SK-N-SH (cell line): ENCODE measurements around the gene GDPD5. TPM values are rescaled to one million over a fixed set of nuclear protein-coding genes. Genes with fewer than 3 reads are reported as not detected.

Experiments used
- CTCF ChIA-PET: fragments of 300-600, 350-600 bp; formaldehyde crosslinking; extraction: SDS; loops from one replicate; lab custom pipeline; 2021; lab: Yijun Ruan, JAX
- POLR2A ChIA-PET: fragments of 350-600 bp; sonication (Branson Sonifier 250); formaldehyde crosslinking; extraction: SDS; loops from one replicate; lab custom pipeline; 2020; ENCODE audit warnings: antibody characterized with exemption, inconsistent platforms; lab: Yijun Ruan, JAX
- DNase-seq: peaks from one replicate; pipeline ENCODE4 v3.0.0; 2012
- H2AFZ ChIP-seq: fragments of 200-600 bp; sonication (generic); 2 replicates; pipeline ENCODE4 v1.8.1; 2016; ENCODE audit warnings: antibody characterized with exemption, mild to moderate bottlenecking, low read depth
- H3F3A ChIP-seq: fragments of 200-600 bp; sonication (generic); replicated peaks from 2 replicates; pipeline ENCODE3; 2016; ENCODE audit warnings: antibody characterized with exemption, mild to moderate bottlenecking; ENCODE audit not compliant: insufficient read depth
- H3K27ac ChIP-seq, 2 experiments: fragments of 200-500 bp in 1 of 2; fragments of 200-600 bp in 1 of 2; sonication (Bioruptor generic) in 1 of 2; sonication (generic), shearing (Covaris generic) in 1 of 2; 2 replicates each; pipeline versions ENCODE4 v1.5.1 to v1.6.1; 2014 to 2016; ENCODE audit warnings: low read depth in 2 of 2, inconsistent platforms in 1 of 2, low read length in 1 of 2, mild to moderate bottlenecking in 1 of 2, mixed read lengths in 1 of 2
- H3K27me3 ChIP-seq: fragments of 200-600 bp; sonication (generic), shearing (Covaris generic); 2 replicates; pipeline ENCODE4 v1.6.1; 2016; ENCODE audit warnings: mixed run types; ENCODE audit not compliant: insufficient read depth
- H3K36me3 ChIP-seq, 2 experiments: fragments of 200-500 bp in 1 of 2; fragments of 200-600 bp in 1 of 2; sonication (Bioruptor generic) in 1 of 2; sonication (generic) in 1 of 2; replicated peaks in 1 of 2; 2 replicates each; pipeline versions ENCODE3 to v1.5.1; 2014 to 2016; ENCODE audit warnings: low read length in 1 of 2, mild to moderate bottlenecking in 1 of 2; ENCODE audit not compliant: insufficient read depth in 2 of 2, control insufficient read depth in 1 of 2
- H3K4me1 ChIP-seq, 2 experiments: fragments of 200-500 bp in 1 of 2; fragments of 200-600 bp in 1 of 2; sonication (Bioruptor generic) in 1 of 2; sonication (generic), shearing (Covaris generic) in 1 of 2; 2 replicates each; pipeline versions ENCODE4 v1.5.1 to v1.6.1; 2014 to 2016; ENCODE audit warnings: low read depth in 1 of 2, low read length in 1 of 2, mixed run types in 1 of 2; ENCODE audit not compliant: insufficient read depth in 2 of 2, control insufficient read depth in 1 of 2
- H3K4me2 ChIP-seq: fragments of 200-600 bp; sonication (generic), shearing (Covaris generic); 2 replicates; pipeline ENCODE4 v1.6.1; 2017; ENCODE audit warnings: mixed run types
- H3K4me3 ChIP-seq, 2 experiments: fragments of 200-500 bp in 1 of 2; fragments of 200-600 bp in 1 of 2; sonication (Bioruptor generic) in 1 of 2; sonication (generic), shearing (Covaris generic) in 1 of 2; 2 replicates each; pipeline versions ENCODE4 v1.5.1 to v1.8.1; 2014 to 2016; ENCODE audit warnings: low read depth in 2 of 2, inconsistent platforms in 1 of 2, low read length in 1 of 2, mild to moderate bottlenecking in 1 of 2, mixed read lengths in 1 of 2, moderate library complexity in 1 of 2
- H3K79me2 ChIP-seq: fragments of 200-600 bp; sonication (generic); 2 replicates; pipeline ENCODE4 v1.8.1; 2017; ENCODE audit warnings: mild to moderate bottlenecking; ENCODE audit not compliant: insufficient read depth
- H3K9ac ChIP-seq: fragments of 200-600 bp; sonication (generic); 2 replicates; pipeline ENCODE4 v1.6.1; 2017; ENCODE audit warnings: mixed run types
- H3K9me2 ChIP-seq: fragments of 200-600 bp; sonication (generic); 2 replicates; pipeline ENCODE4 v1.6.1; 2017; ENCODE audit warnings: mixed run types
- H3K9me3 ChIP-seq: fragments of 200-600 bp; sonication (generic); 2 replicates; pipeline ENCODE4 v1.6.1; 2017; ENCODE audit warnings: mixed run types, mild to moderate bottlenecking, moderate library complexity
- H4K20me1 ChIP-seq: fragments of 200-600 bp; sonication (generic); 2 replicates; pipeline ENCODE4 v1.6.1; 2017; ENCODE audit warnings: mild to moderate bottlenecking, mixed run types; ENCODE audit not compliant: insufficient read depth
- CHD2 ChIP-seq: fragments of 150-350 bp; IDR thresholded peaks from 2 replicates; pipeline ENCODE4 v1.6.1; 2018; ENCODE audit warnings: low read length; ENCODE audit not compliant: partially characterized antibody
- ELF1 ChIP-seq: IDR thresholded peaks from 2 replicates; pipeline ENCODE4 v1.4.0; 2012
- FOSL2 ChIP-seq: IDR thresholded peaks from 2 replicates; pipeline ENCODE4 v1.4.0; 2012; ENCODE audit warnings: low read depth, mild to moderate bottlenecking, moderate library complexity, borderline replicate concordance
- GATA2 ChIP-seq: sonication (generic); formaldehyde crosslinking; IDR thresholded peaks from 2 replicates; pipeline ENCODE4 v1.5.0; 2020; ENCODE audit warnings: mild to moderate bottlenecking, missing genetic modification reagents
- JUND ChIP-seq: IDR thresholded peaks from 2 replicates; pipeline ENCODE4 v1.4.0; 2012
- NRF1 ChIP-seq: IDR thresholded peaks from 2 replicates; pipeline ENCODE4 v1.6.1; 2012; ENCODE audit warnings: low read depth, mild to moderate bottlenecking, low read length
- POLR2AphosphoS5 ChIP-seq: IDR thresholded peaks from 2 replicates; pipeline ENCODE4 v1.6.1; 2012; ENCODE audit warnings: low read depth, low read length
- RAD21 ChIP-seq: IDR thresholded peaks from 2 replicates; pipeline ENCODE4 v1.6.1; 2012; ENCODE audit warnings: mild to moderate bottlenecking, low read length
- SIN3A ChIP-seq: IDR thresholded peaks from 2 replicates; pipeline ENCODE4 v1.6.1; 2012; ENCODE audit warnings: low read depth, mild to moderate bottlenecking, low read length, moderate library complexity, borderline replicate concordance
- SMC3 ChIP-seq: IDR thresholded peaks from 2 replicates; pipeline ENCODE4 v1.6.1; 2012; ENCODE audit warnings: low read depth, low read length, improper control_type of control experiment
- TCF12 ChIP-seq: IDR thresholded peaks from 2 replicates; pipeline ENCODE4 v1.4.0; 2012
- WGBS: methylation state at CpG from one replicate; pipeline ENCODE4 v1.1.6; 2017; ENCODE audit warnings: low lambda C conversion rate; 5-methylcytosine and 5-hydroxymethylcytosine counted together
- polyA plus RNA-seq, 3 experiments: library from polyadenylated mRNA; depleted of rRNA; stranded (reverse); fragments of >200 nt; gene quantifications; 2 replicates each; pipeline ENCODE4 v1.2.3, GENCODE V29; 2012
- TF ChIP-seq, protein P1 (sequence below): IDR thresholded peaks from 2 replicates; pipeline ENCODE4 v1.4.0; 2012; ENCODE audit warnings: low read depth
- TF ChIP-seq, protein P2 (sequence below): fragments of 150-350 bp; IDR thresholded peaks from 2 replicates; pipeline ENCODE4 v1.6.1; 2017; ENCODE audit warnings: antibody characterized with exemption, low read length, low read depth, borderline replicate concordance
- TF ChIP-seq, protein P3 (sequence below): IDR thresholded peaks from 2 replicates; pipeline ENCODE4 v1.6.1; 2012; ENCODE audit warnings: mild to moderate bottlenecking, low read depth, low read length, moderate library complexity
- TF ChIP-seq, protein P4 (sequence below): fragments of 200-600 bp; sonication (generic); IDR thresholded peaks from 2 replicates; pipeline ENCODE4 v1.6.1; 2017; ENCODE audit warnings: antibody characterized with exemption, mild to moderate bottlenecking, moderate library complexity

The GDPD5 gene
- polyA plus RNA-seq, 1 of the 3 experiments (the other 2 are of a cell fraction) = 2.2 TPM

DNA sequence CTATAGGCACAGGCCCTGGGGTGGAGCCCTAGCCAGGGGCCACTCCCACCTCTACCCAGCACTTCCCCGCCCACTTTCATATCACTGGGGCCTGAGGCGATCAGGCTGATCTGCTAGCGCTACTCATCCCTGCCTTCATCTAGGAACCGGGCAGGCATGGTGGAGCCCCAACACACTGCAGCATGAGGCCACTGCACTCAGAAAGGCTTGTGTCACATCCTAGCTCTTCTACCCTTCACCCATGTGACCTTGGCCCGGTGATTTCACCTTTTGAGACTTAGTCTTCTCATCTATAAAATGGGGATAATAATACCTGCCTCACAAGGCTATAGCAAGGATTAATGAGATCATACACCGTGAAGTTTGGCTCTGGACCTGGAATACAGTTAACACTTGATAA lies 18.1 kb upstream of the GDPD5 start:
- H3K36me3 ChIP-seq = no peaks in the 10 kb centered on the region
- H3K27ac ChIP-seq = no peak overlapping the region
- TF ChIP-seq, protein P1, sequence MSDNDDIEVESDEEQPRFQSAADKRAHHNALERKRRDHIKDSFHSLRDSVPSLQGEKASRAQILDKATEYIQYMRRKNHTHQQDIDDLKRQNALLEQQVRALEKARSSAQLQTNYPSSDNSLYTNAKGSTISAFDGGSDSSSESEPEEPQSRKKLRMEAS = no peak
- TF ChIP-seq GATA2 (CRISPR knock-in tag) = no peak
- no peak for TF ChIP-seq POLR2AphosphoS5
- no peak for TF ChIP-seq TCF12
- TF ChIP-seq, protein P2, sequence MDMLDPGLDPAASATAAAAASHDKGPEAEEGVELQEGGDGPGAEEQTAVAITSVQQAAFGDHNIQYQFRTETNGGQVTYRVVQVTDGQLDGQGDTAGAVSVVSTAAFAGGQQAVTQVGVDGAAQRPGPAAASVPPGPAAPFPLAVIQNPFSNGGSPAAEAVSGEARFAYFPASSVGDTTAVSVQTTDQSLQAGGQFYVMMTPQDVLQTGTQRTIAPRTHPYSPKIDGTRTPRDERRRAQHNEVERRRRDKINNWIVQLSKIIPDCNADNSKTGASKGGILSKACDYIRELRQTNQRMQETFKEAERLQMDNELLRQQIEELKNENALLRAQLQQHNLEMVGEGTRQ = no peak
- TF ChIP-seq, protein P3, sequence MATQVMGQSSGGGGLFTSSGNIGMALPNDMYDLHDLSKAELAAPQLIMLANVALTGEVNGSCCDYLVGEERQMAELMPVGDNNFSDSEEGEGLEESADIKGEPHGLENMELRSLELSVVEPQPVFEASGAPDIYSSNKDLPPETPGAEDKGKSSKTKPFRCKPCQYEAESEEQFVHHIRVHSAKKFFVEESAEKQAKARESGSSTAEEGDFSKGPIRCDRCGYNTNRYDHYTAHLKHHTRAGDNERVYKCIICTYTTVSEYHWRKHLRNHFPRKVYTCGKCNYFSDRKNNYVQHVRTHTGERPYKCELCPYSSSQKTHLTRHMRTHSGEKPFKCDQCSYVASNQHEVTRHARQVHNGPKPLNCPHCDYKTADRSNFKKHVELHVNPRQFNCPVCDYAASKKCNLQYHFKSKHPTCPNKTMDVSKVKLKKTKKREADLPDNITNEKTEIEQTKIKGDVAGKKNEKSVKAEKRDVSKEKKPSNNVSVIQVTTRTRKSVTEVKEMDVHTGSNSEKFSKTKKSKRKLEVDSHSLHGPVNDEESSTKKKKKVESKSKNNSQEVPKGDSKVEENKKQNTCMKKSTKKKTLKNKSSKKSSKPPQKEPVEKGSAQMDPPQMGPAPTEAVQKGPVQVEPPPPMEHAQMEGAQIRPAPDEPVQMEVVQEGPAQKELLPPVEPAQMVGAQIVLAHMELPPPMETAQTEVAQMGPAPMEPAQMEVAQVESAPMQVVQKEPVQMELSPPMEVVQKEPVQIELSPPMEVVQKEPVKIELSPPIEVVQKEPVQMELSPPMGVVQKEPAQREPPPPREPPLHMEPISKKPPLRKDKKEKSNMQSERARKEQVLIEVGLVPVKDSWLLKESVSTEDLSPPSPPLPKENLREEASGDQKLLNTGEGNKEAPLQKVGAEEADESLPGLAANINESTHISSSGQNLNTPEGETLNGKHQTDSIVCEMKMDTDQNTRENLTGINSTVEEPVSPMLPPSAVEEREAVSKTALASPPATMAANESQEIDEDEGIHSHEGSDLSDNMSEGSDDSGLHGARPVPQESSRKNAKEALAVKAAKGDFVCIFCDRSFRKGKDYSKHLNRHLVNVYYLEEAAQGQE = no peak
- no peak for TF ChIP-seq ELF1
- TF ChIP-seq, protein P4, sequence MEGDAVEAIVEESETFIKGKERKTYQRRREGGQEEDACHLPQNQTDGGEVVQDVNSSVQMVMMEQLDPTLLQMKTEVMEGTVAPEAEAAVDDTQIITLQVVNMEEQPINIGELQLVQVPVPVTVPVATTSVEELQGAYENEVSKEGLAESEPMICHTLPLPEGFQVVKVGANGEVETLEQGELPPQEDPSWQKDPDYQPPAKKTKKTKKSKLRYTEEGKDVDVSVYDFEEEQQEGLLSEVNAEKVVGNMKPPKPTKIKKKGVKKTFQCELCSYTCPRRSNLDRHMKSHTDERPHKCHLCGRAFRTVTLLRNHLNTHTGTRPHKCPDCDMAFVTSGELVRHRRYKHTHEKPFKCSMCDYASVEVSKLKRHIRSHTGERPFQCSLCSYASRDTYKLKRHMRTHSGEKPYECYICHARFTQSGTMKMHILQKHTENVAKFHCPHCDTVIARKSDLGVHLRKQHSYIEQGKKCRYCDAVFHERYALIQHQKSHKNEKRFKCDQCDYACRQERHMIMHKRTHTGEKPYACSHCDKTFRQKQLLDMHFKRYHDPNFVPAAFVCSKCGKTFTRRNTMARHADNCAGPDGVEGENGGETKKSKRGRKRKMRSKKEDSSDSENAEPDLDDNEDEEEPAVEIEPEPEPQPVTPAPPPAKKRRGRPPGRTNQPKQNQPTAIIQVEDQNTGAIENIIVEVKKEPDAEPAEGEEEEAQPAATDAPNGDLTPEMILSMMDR = no peak
- no peak for TF ChIP-seq RAD21
- no peak for TF ChIP-seq NRF1
- no peak for TF ChIP-seq JUND
- no peak for TF ChIP-seq SMC3
- TF ChIP-seq SIN3A = no peak
- TF ChIP-seq CHD2 = no peak
- TF ChIP-seq FOSL2 = no peak
- TF ChIP-seq, all 33 proteins: peak for 0
- ChIA-PET POLR2A (interaction anchor here (1.9 kb wide), 2 partner anchors 10 to 19 kb away, joined by 4 read pairs; no protein-coding TSS in a partner anchor), CTCF (interaction anchor here (0.9 to 2.1 kb wide), 5 partner anchors 10 to 324 kb away, joined by 3 to 5 read pairs (median 3); no protein-coding TSS in a partner anchor)
- Histone ChIP-seq H3K9me2 (no peaks in the 10 kb centered on the region), H3F3A (no peaks in the 10 kb centered on the region), H3K9ac (no peak overlapping the region), H2AFZ (no peak overlapping the region), H4K20me1 (no peaks in the 10 kb centered on the region), H3K4me2 (no peak overlapping the region), H3K9me3 (no peaks in the 10 kb centered on the region), H3K79me2 (no peaks in the 10 kb centered on the region), H3K4me3 (no peak overlapping the region), H3K27me3 (no peaks in the 10 kb centered on the region), H3K4me1 (peaks cover 0 to 24% of the 10 kb centered on the region in 2 experiments; a peak in 1 of 4 replicates)
- 87% methylated on average over 6 of the region's 6 CpGs for WGBS
- no peak for DNase-seq
